ENCODE measurements around the gene SAE1.

SAE1 gene

DNA sequence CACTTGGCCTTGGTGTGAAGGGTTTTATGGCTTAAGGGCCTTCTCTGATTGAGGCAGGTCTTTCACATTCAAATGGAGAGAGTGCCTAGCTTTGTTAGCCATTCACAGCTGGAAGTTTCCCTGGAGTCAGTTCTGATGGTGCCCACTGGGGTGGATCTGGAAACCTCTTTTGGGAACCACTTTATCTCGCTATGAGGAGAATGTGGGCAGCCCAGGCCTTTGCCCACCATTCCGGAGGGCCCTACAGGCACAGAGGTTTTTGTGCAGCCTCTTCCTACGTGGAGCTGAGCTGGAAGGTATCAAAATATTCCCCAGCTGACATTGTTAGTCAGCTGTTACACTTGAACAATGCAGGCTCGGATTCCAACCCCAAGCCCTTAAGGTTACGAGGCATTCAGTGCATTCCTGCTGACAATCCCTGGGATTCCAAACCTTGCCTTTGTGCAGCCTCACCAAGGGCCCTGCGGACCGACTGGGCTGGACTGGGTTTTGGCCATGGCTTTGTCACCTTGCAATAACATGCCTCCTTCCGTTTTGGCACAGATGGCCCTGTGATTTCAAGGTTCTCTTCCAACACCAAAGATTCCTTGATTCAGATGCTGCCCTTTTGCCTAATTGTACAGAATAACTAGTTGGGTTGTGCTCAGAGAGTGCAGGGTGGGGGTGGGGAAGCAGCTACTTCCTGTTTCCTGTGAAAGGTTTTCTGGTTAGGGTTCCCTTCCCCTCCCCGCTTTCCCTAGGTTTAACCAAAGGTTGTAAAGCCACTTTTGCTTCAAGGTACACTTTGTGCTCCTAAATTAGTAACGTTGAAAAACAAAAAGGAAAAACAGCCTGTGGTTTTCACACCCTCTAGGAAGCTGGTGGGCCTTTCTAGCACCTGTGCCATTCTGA, 27.0 kb downstream of the SAE1 start:
- H3K4me3 ChIP-seq (ENCODE audit: control insufficient read depth, low read depth, low read length), result no peak overlapping the region
- TF ChIP-seq CTCF (IDR thresholded peaks at IDR 0.05; ENCODE audit: control insufficient read depth, insufficient read depth, low read depth, low read length, missing control alignments), result no peak
- DNase-seq (ENCODE audit: low read depth), result no peak

GRCh38 chr19:47158367-47158791, 27.7 kb downstream of the SAE1 start:
- DNase-seq (ENCODE audit: low read depth), result no peak
- no peak overlapping the region for H3K4me3 ChIP-seq (ENCODE audit: control insufficient read depth, low read depth, low read length)
- no peak for TF ChIP-seq CTCF (IDR thresholded peaks at IDR 0.05; ENCODE audit: control insufficient read depth, insufficient read depth, low read depth, low read length, missing control alignments)

DNA sequence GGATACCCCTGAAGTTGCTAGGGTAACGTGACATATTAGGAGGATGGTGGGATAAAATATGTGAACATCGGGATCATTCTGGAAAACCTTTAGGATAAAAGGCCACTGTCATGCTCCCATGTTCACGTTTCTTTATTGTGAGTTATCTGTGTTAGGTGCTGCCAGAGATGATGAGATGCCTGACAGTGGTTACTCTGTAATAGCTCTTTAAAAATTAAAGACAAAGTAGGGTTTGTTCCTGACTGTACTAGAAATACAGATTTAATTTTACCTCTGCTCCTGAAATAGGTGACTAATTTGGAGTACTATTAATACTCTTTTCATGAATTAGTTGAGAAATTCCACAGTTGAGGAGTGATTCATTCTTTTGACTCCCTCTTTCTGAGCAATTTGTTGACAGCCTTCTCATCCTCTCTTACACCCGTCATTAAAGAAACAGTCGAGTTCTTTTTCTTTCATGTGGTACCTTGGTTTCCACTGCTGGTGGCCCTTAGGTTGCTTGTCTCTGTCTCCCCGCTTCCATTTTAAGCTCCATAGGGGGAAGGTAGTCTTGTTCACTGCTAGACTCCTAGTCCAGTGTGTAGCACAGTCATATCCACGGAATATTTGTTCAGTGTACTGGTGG, 28.4 kb downstream of the SAE1 start:
- DNase-seq (ENCODE audit: low read depth), result no peak
- TF ChIP-seq CTCF (IDR thresholded peaks at IDR 0.05; ENCODE audit: control insufficient read depth, insufficient read depth, low read depth, low read length, missing control alignments), result no peak
- H3K4me3 ChIP-seq (ENCODE audit: control insufficient read depth, low read depth, low read length), result no peak overlapping the region

GRCh38 chr19:47161876-47162489, 31.3 kb downstream of the SAE1 start:
- H3K4me3 ChIP-seq (ENCODE audit: control insufficient read depth, low read depth, low read length), result no peak overlapping the region
- no peak for DNase-seq (ENCODE audit: low read depth)
- TF ChIP-seq CTCF (IDR thresholded peaks at IDR 0.05; ENCODE audit: control insufficient read depth, insufficient read depth, low read depth, low read length, missing control alignments), result no peak

- DNase-seq (ENCODE audit: low read depth), result no peak
- H3K4me3 ChIP-seq (ENCODE audit: control insufficient read depth, low read depth, low read length), result no peak overlapping the region
- TF ChIP-seq CTCF (IDR thresholded peaks at IDR 0.05; ENCODE audit: control insufficient read depth, insufficient read depth, low read depth, low read length, missing control alignments), result no peak
These were observed 37.4 kb downstream of the SAE1 start for GRCh38 chr19:47168065-47168464.

DNA sequence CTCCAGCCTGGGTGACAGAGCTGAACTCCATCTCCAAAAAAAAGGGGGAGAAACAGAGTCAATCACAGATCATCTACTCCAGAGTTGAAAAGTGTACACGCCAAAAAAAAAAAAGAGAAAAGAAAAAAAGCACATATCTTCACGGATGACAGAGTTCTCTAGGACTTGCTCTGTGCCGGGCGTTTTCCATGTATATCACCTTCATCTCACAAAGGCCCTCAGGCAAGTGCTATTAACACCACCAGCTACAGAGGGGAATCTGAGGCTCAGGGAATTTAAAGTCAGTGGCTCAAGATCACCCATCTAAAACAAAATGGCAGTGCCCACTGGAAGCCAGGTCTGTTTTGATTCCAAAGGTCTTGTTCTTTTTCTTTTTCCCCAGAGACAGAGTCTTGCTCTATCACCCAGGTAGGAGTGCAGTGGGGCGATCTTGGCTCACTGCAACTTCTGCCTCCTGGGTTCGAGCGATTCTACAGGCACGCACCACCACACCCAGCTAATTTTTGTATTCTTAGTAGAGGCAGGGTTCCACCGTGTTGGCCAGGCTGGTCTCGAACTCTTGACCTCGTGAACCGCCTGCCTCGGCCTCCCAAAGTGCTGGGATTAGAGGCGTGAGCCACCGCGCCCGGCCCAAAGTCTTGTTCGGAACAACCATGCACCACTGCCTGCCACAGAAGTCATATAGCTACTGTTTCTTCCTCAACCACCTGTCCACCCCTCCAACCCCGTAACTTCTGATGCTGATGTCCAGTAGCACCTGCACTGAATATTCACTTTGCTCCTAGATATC, 42.2 kb downstream of the SAE1 start:
- DNase-seq (ENCODE audit: low read depth), result no peak
- H3K4me3 ChIP-seq (ENCODE audit: control insufficient read depth, low read depth, low read length), result no peak overlapping the region
- TF ChIP-seq CTCF (IDR thresholded peaks at IDR 0.05; ENCODE audit: control insufficient read depth, insufficient read depth, low read depth, low read length, missing control alignments), result no peak

All from AG09309 (cell line).